ENCODE data around the gene GRM4.

GRM4 gene

DNA sequence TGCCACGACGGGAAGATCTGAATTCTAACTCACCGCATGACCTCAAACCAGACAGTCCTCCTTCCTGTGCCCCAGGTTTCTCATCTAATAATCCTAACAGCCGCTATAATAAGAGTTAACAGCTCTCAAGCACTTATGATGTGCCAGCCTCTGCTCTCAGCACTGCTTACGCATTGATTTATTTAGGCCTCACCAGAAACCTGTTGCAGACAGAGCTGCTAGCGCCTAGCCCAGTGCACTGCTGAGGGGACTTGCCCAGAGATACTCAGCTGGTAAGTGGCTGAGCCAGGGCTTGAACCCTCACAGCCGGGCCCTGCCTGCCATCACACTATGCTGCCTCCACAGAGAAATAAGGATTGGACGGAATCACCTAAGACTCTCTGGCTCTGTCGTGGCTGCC lies 37.7 kb downstream of the GRM4 start:
- no peak for DNase-seq (ENCODE audit: low read depth in 2 of 2)

DNA sequence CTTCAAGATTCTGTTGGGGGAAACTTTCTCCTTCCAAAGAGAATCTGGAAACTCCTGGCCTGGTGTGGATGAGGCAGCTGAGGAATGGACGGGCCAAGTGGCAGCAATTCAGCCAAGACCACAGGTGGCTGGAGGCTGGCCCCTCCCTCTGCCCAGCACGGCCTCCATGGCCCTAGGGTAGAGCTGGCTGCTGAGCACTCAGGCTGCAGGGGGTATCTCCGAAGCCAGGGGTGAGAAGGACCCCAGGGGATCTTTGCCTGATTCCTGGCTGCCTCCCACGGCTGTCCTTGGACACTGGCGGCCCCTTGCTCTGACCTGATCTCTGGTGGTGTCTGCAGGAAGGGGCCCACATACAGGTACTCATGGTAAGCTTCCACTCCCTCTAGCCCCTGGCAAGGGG lies 39.0 kb downstream of the GRM4 start:
- DNase-seq (ENCODE audit: low read depth in 2 of 2) = no peak

DNA sequence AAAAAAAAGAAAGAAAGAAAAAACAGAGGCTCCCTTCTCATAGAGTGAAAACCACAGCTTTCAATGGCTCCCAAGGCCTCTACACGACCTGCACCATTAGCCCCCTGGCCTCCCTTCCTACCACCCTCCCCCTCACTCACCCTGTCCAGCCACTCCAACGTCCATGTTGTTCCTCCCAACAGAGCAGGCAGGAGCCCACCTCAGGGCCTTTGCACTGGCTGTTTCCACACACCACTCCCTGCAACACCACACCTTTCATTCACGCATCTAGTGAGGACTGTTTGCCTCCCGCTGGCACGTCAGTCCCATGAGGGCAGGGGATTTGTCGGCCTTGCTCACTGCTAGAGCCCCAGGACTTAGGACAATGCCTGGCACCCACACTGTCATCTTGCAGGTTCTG lies 39.5 kb downstream of the GRM4 start:
- no peak for DNase-seq (ENCODE audit: low read depth in 2 of 2)

DNA sequence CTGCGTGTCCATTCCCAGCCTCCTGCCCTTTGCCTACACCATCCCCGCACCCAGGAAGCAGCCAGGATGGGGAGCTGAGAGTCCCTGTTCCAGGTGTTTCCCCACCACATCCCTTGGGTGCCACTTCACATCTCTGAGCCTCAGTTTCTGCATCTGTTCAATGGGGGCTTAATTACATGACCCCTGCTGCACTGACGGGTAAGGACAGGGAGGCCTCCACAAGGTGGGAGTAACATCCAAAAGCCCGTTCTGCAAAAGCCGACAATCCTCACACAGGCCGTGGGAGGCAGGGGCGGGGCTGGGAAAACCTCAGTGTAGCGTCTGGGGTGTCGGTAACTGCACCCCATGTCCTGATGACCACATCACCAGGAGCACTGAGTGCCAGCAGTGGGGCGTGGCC lies 41.3 kb downstream of the GRM4 start:
- no peak for DNase-seq (ENCODE audit: low read depth in 2 of 2)

DNA sequence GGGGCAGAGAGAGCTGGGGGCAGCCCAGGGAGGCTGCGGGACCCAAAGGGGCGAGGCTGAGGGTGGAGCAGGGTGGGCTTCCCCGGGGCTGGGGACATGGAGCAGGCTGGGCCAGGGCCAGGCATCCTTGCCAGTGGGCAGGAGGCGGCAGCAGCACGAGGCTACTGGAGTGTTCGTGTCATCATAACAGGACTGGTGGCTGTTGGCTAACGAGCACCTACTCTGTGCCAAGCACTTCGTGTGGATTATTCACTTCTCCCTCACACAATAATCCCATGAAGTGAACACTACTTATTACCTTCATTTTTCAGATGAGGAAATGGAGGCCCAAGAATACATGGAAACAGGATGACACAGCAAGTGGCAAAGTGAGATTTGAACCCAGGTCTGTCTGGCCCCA lies 41.7 kb downstream of the GRM4 start:
- DNase-seq (ENCODE audit: low read depth in 2 of 2) = no peak

DNA sequence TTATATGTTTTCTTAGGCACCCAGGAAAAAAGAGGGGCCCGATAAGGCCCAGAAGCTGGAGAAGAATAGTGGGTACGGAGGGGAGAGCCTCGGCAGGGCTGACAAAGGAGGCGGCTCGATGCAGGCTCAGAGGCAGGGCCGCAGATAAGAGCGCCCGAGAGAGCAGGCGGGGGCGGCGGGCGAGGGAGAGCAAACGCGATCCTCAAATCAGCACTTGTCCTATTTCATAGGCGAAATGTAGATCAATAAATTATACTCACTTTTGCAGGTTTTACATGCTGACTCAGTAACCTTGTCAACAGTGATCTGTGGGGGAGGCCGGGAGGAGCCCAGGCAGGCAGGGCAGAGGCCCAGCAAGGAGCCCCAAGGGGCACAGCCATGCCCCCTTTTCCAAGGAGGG lies 42.6 kb downstream of the GRM4 start:
- DNase-seq (ENCODE audit: low read depth in 2 of 2) = no peak

DNA sequence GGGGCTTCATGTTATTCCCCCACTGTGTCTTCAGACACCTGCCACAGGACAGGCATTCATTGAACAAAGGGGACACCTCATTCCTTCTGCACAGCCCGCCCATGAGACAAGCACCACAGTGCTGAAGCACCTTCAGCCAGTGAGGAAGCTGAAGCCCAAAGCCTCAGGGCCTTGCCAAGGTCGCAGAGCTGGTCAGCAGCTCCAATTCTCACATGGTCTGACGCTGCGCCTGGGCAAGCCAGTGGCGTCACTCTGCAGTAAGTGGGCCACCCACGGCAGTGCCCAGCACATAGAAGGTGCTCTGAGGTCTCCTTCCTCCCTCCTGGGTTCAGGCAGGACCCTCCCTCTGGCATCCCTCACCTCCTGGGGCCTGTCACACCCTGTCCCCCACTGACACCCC lies 43.2 kb downstream of the GRM4 start:
- no peak for DNase-seq (ENCODE audit: low read depth in 2 of 2)

DNA sequence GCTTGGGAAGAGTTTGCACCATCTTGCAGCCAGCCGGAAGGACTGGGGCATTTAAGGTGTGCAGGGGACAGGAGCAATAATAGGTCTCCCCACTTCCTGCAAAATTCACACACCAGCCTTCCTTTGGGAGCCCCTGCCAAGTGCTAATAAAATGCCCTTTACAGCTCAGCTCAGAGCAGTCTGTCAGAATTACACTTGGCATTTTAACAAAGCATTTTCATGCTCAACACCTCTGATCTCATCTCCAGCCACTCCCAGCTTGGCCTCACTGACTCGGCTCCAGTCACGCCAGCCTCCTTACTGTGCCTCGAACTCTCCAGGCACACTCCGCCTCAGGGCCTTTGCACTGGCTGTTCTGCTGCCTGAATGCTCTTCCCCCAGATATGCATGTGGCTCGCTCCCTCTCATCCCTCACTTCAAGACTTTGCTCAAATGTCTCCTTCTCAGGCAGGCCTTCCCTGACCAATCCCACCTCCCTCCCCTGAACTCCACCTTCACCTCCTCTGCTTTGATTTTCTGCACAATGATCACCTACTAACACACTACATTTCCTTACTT lies 43.7 kb downstream of the GRM4 start:
- no peak for DNase-seq (ENCODE audit: low read depth in 2 of 2)

DNA sequence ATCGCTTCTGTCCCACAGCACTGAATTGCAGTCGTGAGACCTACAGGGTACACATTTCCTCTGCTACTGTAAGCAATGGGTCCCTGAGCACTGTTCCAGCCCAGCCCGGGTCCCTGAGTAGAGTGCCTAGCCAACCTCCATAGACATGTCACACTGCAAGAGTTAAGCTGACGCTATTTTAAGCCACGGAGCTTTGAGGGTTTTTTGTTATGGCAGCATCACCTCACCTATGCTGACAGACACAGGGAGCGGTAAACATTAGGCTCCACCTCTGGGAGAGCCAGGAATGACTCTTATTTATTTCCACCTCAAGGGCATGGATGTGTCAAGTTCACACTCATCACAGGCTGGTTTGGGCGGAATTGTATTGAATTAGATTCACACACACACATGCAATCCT lies 45.1 kb downstream of the GRM4 start:
- DNase-seq (ENCODE audit: low read depth in 2 of 2) = no peak

DNA sequence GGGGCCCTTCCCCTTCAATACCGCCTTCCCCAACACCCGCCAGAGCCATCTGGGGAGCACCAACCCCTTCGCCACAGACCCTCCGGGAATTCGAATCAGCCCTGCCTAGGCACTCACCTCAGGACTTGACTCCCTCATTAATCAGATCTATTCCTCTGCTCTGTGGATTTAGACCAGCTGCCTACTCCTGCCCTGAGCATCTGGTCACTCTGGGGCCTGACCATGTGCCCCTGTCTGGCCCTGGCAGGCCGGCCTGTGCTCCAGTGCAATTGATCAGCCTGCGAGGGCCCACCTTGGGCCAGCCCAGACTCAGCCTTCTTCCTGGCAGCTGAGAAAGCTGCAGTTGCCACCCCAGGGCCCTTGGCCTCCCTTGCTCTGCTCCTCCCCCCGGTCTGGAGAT lies 46.0 kb downstream of the GRM4 start:
- no peak for DNase-seq (ENCODE audit: low read depth in 2 of 2)

DNA sequence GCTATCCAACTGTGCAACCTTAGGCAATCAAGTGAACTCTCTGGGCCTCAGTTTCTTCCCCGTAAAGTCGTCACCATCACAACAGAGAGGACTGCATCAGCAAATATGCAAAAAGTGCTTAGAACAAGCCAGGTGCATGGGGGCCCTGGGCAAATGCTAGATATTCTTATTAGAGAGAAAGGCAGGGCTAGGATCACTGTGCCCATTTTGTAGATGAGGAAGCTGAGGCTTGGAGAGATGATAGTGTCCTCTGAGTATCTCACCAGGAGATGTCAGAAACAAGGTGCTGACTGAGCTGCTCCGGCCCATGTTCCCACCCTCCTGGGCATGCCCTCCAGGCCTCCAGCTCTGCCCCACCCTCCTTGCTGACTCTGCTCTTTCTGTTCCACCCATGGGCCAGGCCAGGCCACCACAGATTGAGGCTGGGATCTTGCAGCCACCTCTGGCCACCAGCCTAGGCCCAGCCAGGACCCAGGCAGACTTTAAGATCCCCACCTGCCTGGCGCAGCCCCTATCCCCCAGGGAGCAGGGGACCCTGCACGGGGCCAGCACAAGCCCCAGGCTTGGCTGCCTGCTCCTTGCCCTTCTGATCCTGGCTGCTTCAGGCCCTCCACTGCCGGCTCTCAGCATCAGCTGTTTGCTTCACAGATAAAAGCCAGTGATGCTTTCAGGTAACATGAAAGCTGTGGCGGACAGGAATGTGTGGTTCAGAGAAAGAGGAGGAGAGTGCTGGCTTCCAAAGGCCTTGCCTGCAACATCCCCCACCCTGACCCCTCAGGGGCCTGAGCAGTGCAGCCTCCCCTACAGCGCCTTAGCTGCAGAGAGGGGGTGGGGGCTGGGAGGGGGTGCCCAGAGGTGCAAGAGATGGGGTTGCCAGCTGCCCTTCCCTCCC lies 47.6 kb downstream of the GRM4 start:
- DNase-seq (ENCODE audit: low read depth in 2 of 2) = no peak

DNA sequence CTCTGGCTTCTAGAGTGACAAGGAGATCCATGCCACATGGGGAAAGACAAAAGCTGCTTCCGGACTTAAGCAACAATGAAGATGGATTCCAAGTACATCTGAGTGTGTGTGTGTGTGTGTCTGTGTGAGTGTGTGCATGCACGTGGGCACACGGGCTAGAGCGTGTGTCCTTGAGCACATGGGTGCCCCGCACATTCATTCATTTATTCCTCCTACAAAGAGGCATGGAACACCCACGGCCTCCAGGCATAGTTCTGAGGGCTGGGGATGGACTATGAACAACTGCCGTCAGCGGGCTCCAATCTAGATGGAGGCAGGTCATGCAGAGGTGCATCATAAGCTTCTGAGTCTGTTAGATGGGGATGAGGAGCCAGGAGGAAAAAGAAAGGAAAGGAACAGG lies 49.1 kb downstream of the GRM4 start:
- DNase-seq (ENCODE audit: low read depth in 2 of 2) = no peak

DNA sequence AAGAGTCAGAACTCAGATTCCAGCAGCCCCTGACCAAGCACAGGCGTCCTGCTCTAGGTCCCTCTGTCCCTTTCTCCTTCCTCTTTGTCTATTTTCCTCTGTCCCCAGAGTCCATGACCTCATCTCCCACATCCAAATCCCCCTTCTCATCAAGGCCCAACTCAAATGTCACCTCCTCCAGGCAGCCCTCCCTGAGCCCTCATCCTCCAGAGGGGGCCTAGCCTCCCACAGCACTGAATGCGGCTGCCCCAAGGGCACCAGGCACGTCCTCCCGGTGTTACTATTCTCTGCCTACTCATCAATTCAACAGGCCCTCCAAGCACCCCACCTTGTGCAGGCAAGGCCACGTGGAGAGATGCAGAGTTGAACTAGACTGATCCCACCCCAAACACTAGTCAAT lies 49.7 kb downstream of the GRM4 start:
- DNase-seq (ENCODE audit: low read depth in 2 of 2) = no peak

DNA sequence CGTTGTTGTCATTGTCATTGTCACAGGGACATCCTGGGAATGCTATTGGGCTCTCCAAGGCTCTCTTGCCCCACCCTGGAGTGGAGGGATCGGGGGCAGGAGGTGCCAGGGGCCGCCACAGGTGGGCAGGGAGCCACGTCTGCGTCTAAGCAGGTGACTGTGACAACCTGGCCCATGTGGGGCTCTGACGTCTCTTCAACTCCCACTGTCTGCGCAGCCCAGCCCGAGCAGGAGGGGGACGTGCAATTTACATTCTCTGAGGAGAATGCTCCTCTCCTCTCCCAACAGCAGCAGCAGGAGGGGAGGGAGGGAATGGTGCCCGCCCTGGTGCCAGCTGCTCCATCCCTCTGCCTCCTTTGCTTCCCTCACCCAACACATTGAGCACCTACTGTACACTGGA lies 50.1 kb downstream of the GRM4 start:
- no peak for DNase-seq (ENCODE audit: low read depth in 2 of 2)

DNA sequence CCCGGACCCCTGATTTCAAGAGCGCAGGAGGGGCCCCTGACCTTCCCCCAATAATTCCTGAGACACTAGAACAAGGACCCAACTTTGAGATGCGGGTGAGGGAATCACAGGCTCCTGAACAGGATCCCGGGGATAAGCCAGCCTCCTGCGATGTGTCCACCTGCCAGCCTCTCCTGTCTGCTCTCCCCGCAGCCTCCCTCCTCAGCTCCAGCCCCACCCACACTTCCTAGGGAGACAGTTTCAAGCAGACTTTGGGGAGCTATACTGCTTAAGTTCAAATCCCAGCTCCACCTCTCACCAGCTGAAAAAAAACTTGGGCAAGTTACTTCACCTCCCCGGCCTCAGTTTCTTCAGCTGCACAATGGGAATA lies 50.8 kb downstream of the GRM4 start:
- no peak for DNase-seq (ENCODE audit: low read depth in 2 of 2)

DNA sequence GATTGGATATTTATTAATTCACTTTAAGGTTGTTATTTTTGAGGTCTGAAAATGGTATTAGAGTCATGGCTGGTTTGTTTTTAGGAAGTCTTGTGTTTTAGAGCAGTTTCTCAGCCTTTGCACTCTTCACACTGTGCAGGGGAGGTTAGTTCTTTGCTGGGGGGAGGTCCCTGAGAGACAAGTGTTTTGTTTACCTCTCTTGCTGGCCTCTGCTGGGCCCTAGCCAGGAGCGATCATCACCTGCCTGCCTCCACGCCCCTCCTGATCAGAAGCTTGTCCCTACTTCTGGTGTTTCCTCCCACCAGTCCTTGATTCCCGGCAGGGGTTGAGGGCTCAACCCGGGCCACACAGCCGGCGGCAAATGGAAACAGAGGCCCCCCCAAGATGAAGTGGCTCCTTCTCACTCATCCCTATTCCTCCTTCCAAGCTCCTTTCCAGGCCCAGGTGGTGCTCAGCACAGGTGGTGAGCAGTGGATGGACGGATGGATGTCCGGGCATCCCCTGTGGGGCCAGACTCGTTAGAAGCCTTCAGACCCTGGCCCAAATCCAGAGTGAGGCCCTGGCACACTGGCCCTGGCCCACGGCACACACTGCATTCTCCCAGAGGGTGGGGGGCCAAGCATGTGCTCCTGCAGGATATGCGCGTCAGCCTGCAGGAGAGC lies 51.3 kb downstream of the GRM4 start:
- no peak for DNase-seq (ENCODE audit: low read depth in 2 of 2)

DNA sequence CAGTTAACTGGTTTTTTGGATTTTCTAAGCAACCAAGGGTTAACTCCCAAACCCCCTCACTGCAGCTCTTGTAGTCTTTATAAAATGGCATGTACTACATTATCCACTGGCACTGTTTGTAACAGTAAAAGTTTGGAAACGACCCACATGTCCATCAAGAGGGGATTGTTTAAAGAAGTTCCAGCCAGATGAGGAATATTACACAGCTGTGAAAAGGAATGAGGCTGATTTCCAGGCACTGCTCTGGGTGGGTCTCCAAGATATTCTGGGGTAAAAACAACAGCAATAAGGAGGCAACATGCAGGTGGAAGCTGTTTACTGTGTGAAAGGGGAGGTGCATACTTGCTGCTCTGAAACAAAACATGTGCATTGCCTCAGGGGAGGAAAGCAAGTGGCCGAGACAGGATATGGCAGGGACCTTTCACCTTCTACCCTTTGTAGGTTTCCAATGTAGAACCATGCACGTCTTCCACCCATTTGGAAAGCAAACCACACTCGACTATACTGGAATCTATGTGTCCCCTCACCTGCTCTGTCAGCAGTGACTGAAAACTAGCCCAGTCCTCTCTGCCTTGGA lies 51.9 kb downstream of the GRM4 start:
- DNase-seq (ENCODE audit: low read depth in 2 of 2) = no peak

DNA sequence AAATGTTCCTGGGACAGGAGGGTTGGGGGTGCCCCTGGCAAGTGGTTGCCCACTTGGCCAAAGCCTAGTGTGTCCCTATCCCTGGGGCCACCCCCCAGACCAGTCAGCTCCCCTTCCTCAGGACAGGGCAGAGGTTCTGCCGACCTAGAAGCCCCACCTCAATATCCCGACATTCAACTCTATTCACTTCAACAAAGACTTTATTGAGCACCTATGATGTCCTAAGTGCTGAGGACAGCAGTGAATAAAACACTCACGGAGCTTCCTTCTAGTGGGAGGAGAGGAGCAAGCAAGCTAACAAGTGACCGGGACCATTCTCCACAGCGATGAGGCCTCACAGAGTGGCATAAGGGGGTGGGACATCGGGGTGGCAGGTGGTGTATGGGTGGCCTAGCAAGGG lies 52.7 kb downstream of the GRM4 start:
- DNase-seq (ENCODE audit: low read depth in 2 of 2) = no peak

DNA sequence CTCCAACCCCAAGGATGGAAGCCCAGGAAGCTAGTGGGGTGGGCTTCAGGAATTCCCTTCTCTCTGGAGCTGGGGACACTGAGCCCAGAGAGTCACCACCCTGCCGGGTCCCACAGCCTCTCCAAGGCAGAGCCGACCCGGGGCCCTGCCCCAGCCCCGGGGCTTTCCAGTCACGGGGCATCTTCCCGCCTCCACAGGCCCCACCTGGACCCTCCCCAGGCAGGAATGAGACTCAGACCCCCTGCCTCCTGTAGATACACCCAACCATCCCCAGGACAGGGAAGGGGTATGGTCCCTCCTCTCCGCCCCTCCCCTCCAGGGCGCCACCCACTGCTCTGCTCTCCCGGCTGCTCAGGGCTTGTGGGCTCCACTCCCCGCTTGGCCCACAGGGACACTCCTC lies 53.3 kb downstream of the GRM4 start:
- DNase-seq (ENCODE audit: low read depth in 2 of 2) = no peak

DNA sequence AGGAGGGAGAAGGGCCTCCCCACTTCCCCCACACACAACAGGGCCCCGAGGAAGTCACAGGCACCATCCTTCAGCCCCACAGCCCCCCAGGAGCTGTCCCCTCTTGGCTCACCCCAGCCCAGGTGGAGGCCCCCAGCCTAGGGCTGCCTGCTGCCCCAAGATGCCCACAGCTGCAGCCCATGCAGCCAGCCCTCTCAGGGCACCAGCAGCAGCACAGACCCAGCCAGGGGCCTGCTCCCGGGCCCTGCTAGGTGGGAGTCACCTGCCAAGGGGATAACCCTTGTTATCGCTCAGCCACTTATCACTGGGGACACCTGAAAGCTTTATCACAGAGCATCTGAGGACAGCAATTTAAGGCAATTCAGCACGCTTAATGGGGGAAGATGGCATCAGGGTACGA lies 55.0 kb downstream of the GRM4 start:
- DNase-seq (ENCODE audit: low read depth in 2 of 2) = no peak

DNA sequence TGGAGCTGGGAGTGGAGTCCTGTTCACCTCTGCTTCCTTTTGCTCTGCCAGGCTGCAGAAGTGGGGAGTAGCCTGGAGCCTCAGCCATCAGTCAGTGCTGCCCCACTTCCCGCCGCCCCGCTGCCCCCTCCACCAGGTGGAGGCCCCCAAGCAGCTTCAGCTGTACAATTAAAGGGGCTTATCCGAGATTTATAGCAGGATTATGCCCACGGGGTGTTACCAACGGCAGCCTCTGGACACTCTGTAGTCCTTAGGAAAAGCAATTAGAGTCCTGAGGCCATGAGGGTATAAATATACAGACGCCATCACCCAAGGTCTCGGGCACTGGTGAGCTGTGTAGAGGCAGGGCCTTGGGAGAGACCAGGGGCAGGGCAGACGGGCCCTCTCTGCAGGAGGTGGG lies 55.4 kb downstream of the GRM4 start:
- no peak for DNase-seq (ENCODE audit: low read depth in 2 of 2)

DNA sequence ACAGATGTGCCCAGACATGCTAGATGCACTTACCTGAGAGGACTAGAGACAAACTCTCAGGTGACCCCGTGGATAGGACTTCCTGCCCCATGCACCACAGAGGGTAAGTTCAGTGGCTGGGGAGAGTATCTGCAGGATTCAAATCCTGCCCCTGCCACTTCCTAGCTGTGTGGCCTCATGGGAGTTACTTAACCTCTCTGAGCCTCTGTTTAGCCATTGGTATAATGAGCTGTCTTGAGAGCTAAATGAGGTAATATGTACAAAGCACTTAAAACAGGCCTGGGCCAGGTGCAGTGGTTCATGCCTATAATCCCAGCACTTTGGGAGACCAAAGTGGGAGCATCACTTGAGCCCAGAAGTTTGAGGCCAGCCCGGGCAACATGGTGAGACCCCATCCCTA lies 59.3 kb downstream of the GRM4 start:
- DNase-seq (ENCODE audit: low read depth in 2 of 2) = no peak
